H1 (cell line): ENCODE results near the gene DEPP1. TPM values are rescaled to one million over a fixed set of nuclear protein-coding genes. Genes with fewer than 3 reads are reported as not detected.

ENCODE experiments used
- CTCF ChIA-PET: fragments of 300-600 bp; sonication (Branson Sonifier 250); formaldehyde crosslinking; loops from one replicate; lab custom pipeline; 2021; ENCODE audit not compliant: partially characterized antibody; lab: Charles Lee
- POLR2A ChIA-PET: fragments of 300-600 bp; sonication (Branson Sonifier 250); formaldehyde crosslinking; loops from one replicate; lab custom pipeline; 2021; ENCODE audit warnings: inconsistent platforms; ENCODE audit not compliant: partially characterized antibody; lab: Charles Lee
- DNase-seq, 2 experiments: peaks; one replicate each; pipeline versions ENCODE4 v3.0.0 to v3.0.0-alpha.2; 2010 to 2022; ENCODE audit warnings: low spot score in 2 of 2, low read depth in 1 of 2, mixed read lengths in 1 of 2
- FAIRE-seq: peaks from 2 replicates; lab custom pipeline; 2011; peaks lifted over from hg19 to GRCh38; lab: Jason Lieb, UNC
- H2AFZ ChIP-seq: 2 replicates; pipeline ENCODE4 v1.8.1; 2012; ENCODE audit warnings: low read length, inconsistent platforms
- H2AK5ac ChIP-seq: 2 replicates; pipeline ENCODE4 v1.6.1; 2013; ENCODE audit warnings: low read depth, low read length
- H2BK120ac ChIP-seq: replicated peaks from 2 replicates; pipeline ENCODE3; 2013; ENCODE audit warnings: low read depth, low read length, inconsistent platforms
- H2BK12ac ChIP-seq: 2 replicates; pipeline ENCODE4 v1.6.1; 2013; ENCODE audit warnings: low read depth, low read length
- H2BK15ac ChIP-seq: 2 replicates; pipeline ENCODE4 v1.6.1; 2013; ENCODE audit warnings: low read length
- H2BK20ac ChIP-seq: 2 replicates; pipeline ENCODE4 v1.6.1; 2013; ENCODE audit warnings: low read length
- H2BK5ac ChIP-seq: 2 replicates; pipeline ENCODE4 v1.6.1; 2013; ENCODE audit warnings: low read depth, low read length
- H3K14ac ChIP-seq: 2 replicates; pipeline ENCODE4 v1.6.1; 2013; ENCODE audit warnings: inconsistent platforms; ENCODE audit not compliant: insufficient read length
- H3K18ac ChIP-seq: 2 replicates; pipeline ENCODE4 v1.6.1; 2013; ENCODE audit warnings: low read length; ENCODE audit errors: extremely low read depth
- H3K23ac ChIP-seq: 2 replicates; pipeline ENCODE4 v1.6.1; 2013; ENCODE audit warnings: inconsistent platforms; ENCODE audit not compliant: insufficient read length
- H3K23me2 ChIP-seq: 2 replicates; pipeline ENCODE4 v1.6.1; 2013; ENCODE audit warnings: low read depth, low read length
- H3K27ac ChIP-seq: 2 replicates; pipeline ENCODE4 v1.6.1; 2011; ENCODE audit warnings: low read depth, low read length, inconsistent platforms
- H3K27me3 ChIP-seq, 4 experiments: replicated peaks in 1 of 4; 1 replicate in 1 of 4; 2 replicates in 3 of 4; pipeline versions ENCODE4 v1.6.1 to v1.8.1; 2011 to 2013; ENCODE audit warnings: low read length in 3 of 4, mild to moderate bottlenecking in 3 of 4, inconsistent platforms in 2 of 4, mixed read lengths in 2 of 4, moderate library complexity in 1 of 4; ENCODE audit not compliant: control insufficient read depth in 3 of 4, insufficient read depth in 3 of 4; ENCODE audit errors: extremely low read depth in 1 of 4
- H3K36me3 ChIP-seq, 4 experiments: 2 replicates each; pipeline versions ENCODE4 v1.6.1 to v1.8.1; 2011 to 2013; ENCODE audit warnings: mild to moderate bottlenecking in 4 of 4, low read length in 3 of 4, moderate library complexity in 2 of 4, control low read depth in 1 of 4, inconsistent platforms in 1 of 4; ENCODE audit not compliant: insufficient read depth in 4 of 4, control insufficient read depth in 2 of 4
- H3K4ac ChIP-seq: replicated peaks from 2 replicates; pipeline ENCODE3; 2013; ENCODE audit warnings: low read length, low read depth, mixed read lengths, inconsistent platforms; ENCODE audit not compliant: insufficient read length
- H3K4me1 ChIP-seq, 4 experiments: replicated peaks in 1 of 4; 1 replicate in 1 of 4; 2 replicates in 3 of 4; pipeline versions ENCODE4 v1.6.1 to v1.8.1; 2011 to 2013; ENCODE audit warnings: low read length in 3 of 4, inconsistent platforms in 2 of 4, mixed read lengths in 1 of 4; ENCODE audit not compliant: insufficient read depth in 4 of 4, control insufficient read depth in 3 of 4
- H3K4me2 ChIP-seq, 2 experiments: 2 replicates each; pipeline versions ENCODE4 v1.6.1 to v1.8.1; 2011 to 2013; ENCODE audit warnings: low read depth in 2 of 2, low read length in 2 of 2, control low read depth in 1 of 2, inconsistent platforms in 1 of 2, mild to moderate bottlenecking in 1 of 2; ENCODE audit not compliant: insufficient read depth in 1 of 2
- H3K4me3 ChIP-seq, 4 experiments: fragments of 200-600, 300-600 bp in 1 of 4; sonication (generic), shearing (Covaris generic), sonication (Bioruptor Twin) in 1 of 4; 2 replicates each; pipeline versions ENCODE4 v1.5.1 to v1.8.1; 2011 to 2016; ENCODE audit warnings: low read length in 4 of 4, low read depth in 3 of 4, control low read depth in 2 of 4, inconsistent platforms in 2 of 4, mild to moderate bottlenecking in 2 of 4, mixed read lengths in 1 of 4, moderate library complexity in 1 of 4; ENCODE audit not compliant: insufficient read depth in 2 of 4; ENCODE audit errors: extremely low read depth in 1 of 4
- H3K56ac ChIP-seq: replicated peaks from 2 replicates; pipeline ENCODE3; 2013; ENCODE audit warnings: low read depth, mild to moderate bottlenecking, mixed read lengths, low read length, inconsistent platforms; ENCODE audit not compliant: insufficient read length
- H3K79me1 ChIP-seq: 2 replicates; pipeline ENCODE4 v1.6.1; 2013; ENCODE audit warnings: low read depth, low read length, control low read depth
- H3K79me2 ChIP-seq, 2 experiments: 2 replicates each; pipeline versions ENCODE4 v1.6.1 to v1.8.1; 2012 to 2013; ENCODE audit warnings: low read length in 2 of 2, mild to moderate bottlenecking in 2 of 2, inconsistent platforms in 1 of 2; ENCODE audit not compliant: insufficient read depth in 2 of 2, control insufficient read depth in 1 of 2
- H3K9ac ChIP-seq, 4 experiments: replicated peaks in 1 of 4; 1 replicate in 1 of 4; 2 replicates in 3 of 4; pipeline versions ENCODE4 v1.6.1 to v1.8.1; 2011 to 2013; ENCODE audit warnings: low read depth in 3 of 4, low read length in 3 of 4, control low read depth in 2 of 4, mild to moderate bottlenecking in 2 of 4, moderate library complexity in 2 of 4, inconsistent platforms in 1 of 4; ENCODE audit errors: extremely low read depth in 1 of 4
- H3K9me3 ChIP-seq, 2 experiments: 2 replicates each; pipeline versions ENCODE4 v1.6.1 to v1.8.1; 2012 to 2013; ENCODE audit warnings: mild to moderate bottlenecking in 2 of 2, moderate library complexity in 2 of 2, control low read depth in 1 of 2, inconsistent platforms in 1 of 2, low read depth in 1 of 2, low read length in 1 of 2, mixed read lengths in 1 of 2; ENCODE audit not compliant: insufficient read depth in 2 of 2
- H4K20me1 ChIP-seq, 2 experiments: replicated peaks in 1 of 2; 2 replicates each; pipeline versions ENCODE3 to v1.8.1; 2011 to 2013; ENCODE audit warnings: inconsistent platforms in 2 of 2, low read length in 2 of 2, mild to moderate bottlenecking in 1 of 2; ENCODE audit not compliant: insufficient read depth in 2 of 2, control insufficient read depth in 1 of 2
- H4K5ac ChIP-seq: 2 replicates; pipeline ENCODE4 v1.6.1; 2013; ENCODE audit warnings: low read length, low read depth, mixed read lengths, inconsistent platforms; ENCODE audit not compliant: insufficient read length
- H4K8ac ChIP-seq: 2 replicates; pipeline ENCODE4 v1.8.0; 2013; ENCODE audit warnings: mild to moderate bottlenecking, moderate library complexity, low read length, inconsistent platforms; ENCODE audit not compliant: insufficient read depth; ENCODE audit errors: extremely low read depth
- H4K91ac ChIP-seq: replicated peaks from 2 replicates; pipeline ENCODE3; 2013; ENCODE audit warnings: low read length, mixed read lengths, inconsistent platforms; ENCODE audit not compliant: insufficient read length
- CHD2 ChIP-seq: IDR thresholded peaks from 2 replicates; pipeline ENCODE4 v1.6.1; 2012; ENCODE audit warnings: low read length, improper control_type of control experiment
- TAF1 ChIP-seq: IDR thresholded peaks from 2 replicates; pipeline ENCODE4 v1.6.1; 2011; ENCODE audit warnings: mild to moderate bottlenecking, low read depth, low read length
- WGBS, 2 experiments: shearing (Covaris generic) in 1 of 2; methylation state at CpG; one replicate each; pipeline versions ENCODE4 v1.1.6 to v1.1.7; 2013 to 2015; ENCODE audit warnings: low lambda C conversion rate in 2 of 2, mixed read lengths in 2 of 2, inconsistent platforms in 1 of 2, low coverage in 1 of 2, missing lambda C conversion rate in 1 of 2; ENCODE audit not compliant: insufficient replicate concordance in 2 of 2, insufficient coverage in 1 of 2, insufficient read length in 1 of 2; ENCODE audit errors: extremely low coverage in 1 of 2, missing lambda C conversion rate in 1 of 2; 5-methylcytosine and 5-hydroxymethylcytosine counted together
- polyA plus RNA-seq, 7 experiments: library from polyadenylated mRNA; depleted of rRNA in 3 of 7; stranded (reverse) in 5 of 7; unstranded in 2 of 7; fragments of >200 nt in 5 of 7; fragments of 200-250 nt in 2 of 7; gene quantifications; 1 replicate in 5 of 7; 2 replicates in 1 of 7; 4 replicates in 1 of 7; pipeline versions ENCODE4 v1.2.1 to v1.2.3, GENCODE V29; 2011 to 2013; ENCODE audit warnings: missing spikeins in 2 of 7, mixed read lengths in 2 of 7
- total RNA-seq: library from RNA; stranded (reverse); fragmentation: NEBNext Ultra II Directional; extraction: Animal tissue kit (Norgen Biotek cat#: 25700); gene quantifications from 2 replicates; pipeline ENCODE4 v1.2.1, GENCODE V29; 2021

Gene DEPP1
- total and polyA plus RNA-seq, 2 of the 8 experiments (the other 6 are each of a cell fraction or from before 2014, with no cell fraction given): 0.67 to 4.5 TPM

DNA sequence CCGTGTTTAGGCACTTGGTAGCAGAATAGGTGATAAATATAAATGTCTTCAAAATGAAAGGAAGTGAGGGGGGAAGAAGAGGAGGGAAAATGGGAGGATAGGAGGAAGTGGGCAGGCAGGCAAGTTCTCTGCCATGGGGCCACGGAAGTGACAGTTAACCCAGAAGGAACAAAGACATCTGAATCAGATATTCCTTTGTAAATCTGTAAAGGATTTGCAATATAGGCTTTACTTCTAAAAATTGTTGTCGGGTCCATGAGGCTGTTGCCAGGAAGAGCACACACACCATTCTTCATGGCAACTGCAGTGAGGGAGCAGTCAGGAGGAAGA is 42.7 kb downstream of the DEPP1 start:
- no peak overlapping the region for H2BK5ac ChIP-seq
- no peaks in the 10 kb centered on the region for H3K36me3 ChIP-seq
- no peak overlapping the region for H3K4me3 ChIP-seq
- H3K23me2 ChIP-seq: no peaks in the 10 kb centered on the region
- CTCF ChIA-PET: interaction anchor here (1.0 to 10.3 kb wide), 7 partner anchors 13 to 70 kb away, joined by 3 to 119 read pairs (median 41); partner anchors contain the start of gene DEPP1
- H2BK12ac ChIP-seq: no peak overlapping the region
- no peak overlapping the region for H3K18ac ChIP-seq
- no peak overlapping the region for H4K5ac ChIP-seq
- FAIRE-seq (no peak), DNase-seq (no peak)
- no peak overlapping the region for H3K27ac ChIP-seq
- no peak overlapping the region for H2BK15ac ChIP-seq
- H4K91ac ChIP-seq: no peak overlapping the region
- H3K79me1 ChIP-seq: no peaks in the 10 kb centered on the region
- H2AK5ac ChIP-seq: 0 out of 2 replicates have a peak overlapping the region, but pooled peaks have one; percentile 39
- H3K79me2 ChIP-seq: no peaks in the 10 kb centered on the region
- H4K8ac ChIP-seq: no peak overlapping the region
- H3K27me3 ChIP-seq: no peaks in the 10 kb centered on the region; a peak in 1 of 7 replicates
- POLR2A ChIA-PET: interaction anchor here (0.9 to 1.9 kb wide), 3 partner anchors 10 to 211 kb away, joined by 3 to 5 read pairs (median 3); partner anchors contain the start of gene DEPP1
- H2BK20ac ChIP-seq: no peak overlapping the region
- no peak overlapping the region for H3K4ac ChIP-seq
- H2BK120ac ChIP-seq: no peak overlapping the region
- no peak overlapping the region for H3K4me2 ChIP-seq
- 62% methylated on average over 3 of the region's 3 CpGs; no CpG with 5 or more reads in 1 of the 2 experiments for WGBS, 2 experiments
- no peaks in the 10 kb centered on the region for H3K9me3 ChIP-seq
- no peak overlapping the region for H2AFZ ChIP-seq
- H3K9ac ChIP-seq: no peak overlapping the region
- H4K20me1 ChIP-seq: no peaks in the 10 kb centered on the region
- no peak overlapping the region for H3K23ac ChIP-seq
- peaks cover 0 to 5% (median under 1%) of the 10 kb centered on the region in 4 experiments; a peak in 2 of 7 replicates for H3K4me1 ChIP-seq
- H3K56ac ChIP-seq: no peak overlapping the region
- no peak overlapping the region for H3K14ac ChIP-seq
- no peak for TF ChIP-seq CHD2
- TF ChIP-seq TAF1: no peak
